HG02884 (cell line): Measurements from ENCODE around the gene SELENOW.
"Not testable (repeated sequence)": the region's sequence is repeated elsewhere in the genome, so short reads cannot be mapped to it uniquely, and the experiment has no call there.

ENCODE experiments used
- ATAC-seq: cut with Tn5 transposase; IDR thresholded peaks from one replicate; pipeline ENCODE4 v1.9.1; 2021; ENCODE audit warnings: mild to moderate bottlenecking, moderate library complexity; ENCODE audit not compliant: unreplicated experiment

Gene SELENOW

GRCh38 chr19:47781590-47782262 is 3.2 kb downstream of the SELENOW start:
- no peak for ATAC-seq

DNA sequence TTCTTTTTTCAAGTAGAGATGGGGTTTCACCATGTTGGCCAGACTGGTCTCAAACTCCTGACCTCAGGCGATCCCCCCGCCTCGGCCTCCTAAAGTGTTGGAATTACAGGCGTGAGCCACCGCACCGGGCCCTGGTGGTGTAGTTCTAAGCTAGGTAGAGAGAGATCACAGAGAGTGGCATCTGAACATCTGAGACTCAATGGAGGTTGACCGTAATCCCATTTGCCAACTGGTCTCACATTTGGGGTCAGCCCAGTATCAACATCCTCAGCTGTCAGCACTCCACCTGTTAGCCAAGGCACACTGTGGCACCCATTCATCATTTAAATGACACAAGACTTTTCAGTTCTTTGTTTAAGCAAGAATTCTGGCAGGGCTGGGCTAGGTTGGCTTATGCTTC is 8.1 kb downstream of the SELENOW start:
- no peak for ATAC-seq

GRCh38 chr19:47787307-47787706 is 8.8 kb downstream of the SELENOW start:
- not testable (repeated sequence) for ATAC-seq

GRCh38 chr19:47789811-47790210 is 11.3 kb downstream of the SELENOW start:
- ATAC-seq = not testable (repeated sequence)

- ATAC-seq = no peak
These were observed 11.9 kb downstream of the SELENOW start for GRCh38 chr19:47790398-47790814.

DNA sequence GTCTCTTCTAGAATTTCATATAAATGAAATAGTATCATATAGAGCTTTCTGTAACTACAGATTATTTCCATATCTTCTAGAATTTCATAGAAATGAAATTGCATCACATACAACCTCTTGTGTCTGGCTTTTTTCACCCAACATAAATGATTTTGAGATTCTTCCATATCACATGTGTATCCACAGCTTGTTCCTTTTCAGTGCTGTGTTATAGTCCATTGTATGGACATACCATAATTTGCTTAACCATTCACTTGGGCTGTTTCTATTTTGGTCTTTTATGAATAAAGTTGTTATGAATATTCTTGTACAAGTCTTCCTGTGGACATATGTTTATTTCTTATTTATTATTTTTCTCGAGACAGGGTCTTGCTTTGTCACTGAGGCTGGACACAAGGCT is 14.1 kb downstream of the SELENOW start:
- no peak for ATAC-seq

- no peak for ATAC-seq
These were observed 16.0 kb downstream of the SELENOW start for GRCh38 chr19:47794526-47794925.

- no peak for ATAC-seq
These were observed 18.3 kb downstream of the SELENOW start for GRCh38 chr19:47796785-47797184.

DNA sequence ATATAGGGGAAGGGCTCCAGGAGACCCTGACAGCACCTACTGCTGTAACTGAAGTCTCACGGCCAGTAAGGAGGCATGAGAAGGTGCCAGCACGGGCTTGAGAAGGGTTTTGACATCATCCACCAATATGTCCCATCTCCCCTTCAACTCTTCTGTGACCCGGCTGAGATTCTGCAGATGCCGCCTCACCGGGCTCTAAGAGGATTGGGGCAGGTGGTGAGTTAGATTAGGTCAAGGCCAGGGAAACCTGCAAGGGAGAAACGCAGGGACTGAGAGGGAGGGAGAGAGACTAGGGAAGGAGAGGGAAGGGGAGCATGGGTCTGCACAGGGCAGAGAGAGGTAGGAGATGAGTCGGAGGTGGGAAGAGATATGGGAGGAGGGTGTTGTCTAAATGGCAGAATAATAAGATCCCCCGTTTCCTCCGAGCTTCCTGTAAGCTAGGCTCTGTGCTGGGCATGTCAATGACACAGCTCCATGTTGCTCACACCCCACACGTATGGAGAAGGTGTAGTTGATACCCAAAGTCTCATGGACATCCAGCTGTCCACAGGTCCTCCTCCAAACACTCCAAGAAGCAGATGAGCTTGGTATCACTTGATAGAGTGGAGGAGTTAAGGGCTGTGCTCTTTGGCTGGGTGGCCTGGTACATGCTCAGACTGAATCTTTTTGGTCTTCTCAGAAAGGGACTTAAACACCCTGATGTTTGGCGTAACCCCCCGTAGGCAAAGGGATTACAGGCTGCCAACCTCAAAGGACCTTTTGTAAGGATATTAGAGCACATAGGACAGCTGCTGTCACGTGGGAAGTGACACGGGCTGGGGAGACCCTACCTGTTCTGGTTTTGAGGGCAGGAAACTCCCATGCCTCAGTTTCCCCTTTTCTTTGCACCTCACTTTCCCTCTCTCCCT is 19.7 kb downstream of the SELENOW start:
- no peak for ATAC-seq

- ATAC-seq = no peak
These were observed 20.4 kb downstream of the SELENOW start for GRCh38 chr19:47798904-47799266.

GRCh38 chr19:47801270-47801669 is 22.8 kb downstream of the SELENOW start:
- no peak for ATAC-seq

DNA sequence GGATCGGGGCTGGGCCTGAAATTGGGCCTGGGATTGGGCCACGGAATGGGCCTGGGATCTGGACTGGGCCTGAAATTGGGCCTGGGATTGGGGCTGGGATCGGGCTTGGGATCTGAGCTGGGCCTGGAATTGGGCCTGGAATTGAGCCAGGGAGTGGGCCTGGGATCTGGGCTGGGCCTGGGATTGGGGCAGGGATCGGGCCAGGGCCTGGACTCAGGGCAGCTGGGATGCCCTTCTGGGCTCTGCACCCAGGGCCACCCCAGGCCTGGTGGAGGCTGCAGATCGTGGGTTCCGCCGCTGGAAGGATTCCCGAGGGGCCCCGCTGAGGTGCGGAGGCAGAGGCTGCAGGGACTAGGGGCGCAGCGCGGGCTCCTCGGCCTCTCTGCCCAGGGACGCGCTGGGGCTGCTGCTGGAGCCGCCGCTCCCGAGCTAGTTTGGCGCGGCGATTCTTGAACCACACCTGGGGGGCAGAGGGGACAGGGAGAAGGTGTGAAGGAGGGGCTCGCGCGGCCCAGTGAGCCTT is 24.1 kb downstream of the SELENOW start:
- ATAC-seq = no peak

DNA sequence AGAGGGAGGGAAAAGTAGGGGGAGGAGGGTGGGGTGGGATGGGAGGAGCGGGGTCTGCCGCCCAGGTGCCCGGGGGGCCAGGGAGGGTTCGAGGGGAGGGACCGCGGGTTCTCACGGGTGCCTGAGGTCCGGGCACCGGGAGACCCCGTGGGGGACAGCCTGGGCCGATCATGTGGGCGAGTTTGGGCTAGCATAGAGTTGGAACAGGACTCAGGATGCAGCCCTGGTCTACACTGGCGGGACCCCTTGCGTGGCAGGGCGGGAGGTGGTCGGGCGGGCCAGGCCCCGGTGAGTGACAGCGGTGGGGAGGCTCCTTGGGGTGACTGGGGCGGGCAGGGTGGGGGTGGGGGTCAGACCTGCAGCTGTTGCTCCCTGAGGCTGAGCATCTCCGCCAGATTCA is 24.6 kb downstream of the SELENOW start:
- ATAC-seq = not testable (repeated sequence)

- not testable (repeated sequence) for ATAC-seq
These were observed 25.2 kb downstream of the SELENOW start for GRCh38 chr19:47803671-47804070.

GRCh38 chr19:47804451-47804850 is 25.9 kb downstream of the SELENOW start, which contains the start of gene TPRX1:
Gene TPRX1, minus strand, starts transcription at chr19:47804551. Its CDS starts 12 bp downstream, at chr19:47804539.
- ATAC-seq = not testable (repeated sequence)

DNA sequence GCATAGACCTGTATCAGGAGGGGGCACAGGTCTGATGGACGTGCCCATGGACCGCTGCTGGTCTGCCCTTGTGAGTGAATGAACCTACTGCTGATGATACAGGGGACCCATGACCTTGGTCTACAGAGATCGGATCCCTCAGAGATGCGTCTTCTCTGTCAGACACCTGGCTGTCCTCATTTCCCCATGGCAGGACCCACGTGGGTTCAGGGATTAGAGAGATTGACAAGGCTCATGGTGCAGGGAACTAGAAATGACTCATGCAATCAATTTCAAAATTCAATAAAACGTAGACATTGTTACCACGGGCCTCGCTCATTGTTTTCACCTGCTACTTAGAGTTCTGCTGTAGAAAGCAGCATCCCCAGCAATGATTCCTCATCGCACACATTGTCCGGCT is 26.8 kb downstream of the SELENOW start:
- ATAC-seq = no peak

DNA sequence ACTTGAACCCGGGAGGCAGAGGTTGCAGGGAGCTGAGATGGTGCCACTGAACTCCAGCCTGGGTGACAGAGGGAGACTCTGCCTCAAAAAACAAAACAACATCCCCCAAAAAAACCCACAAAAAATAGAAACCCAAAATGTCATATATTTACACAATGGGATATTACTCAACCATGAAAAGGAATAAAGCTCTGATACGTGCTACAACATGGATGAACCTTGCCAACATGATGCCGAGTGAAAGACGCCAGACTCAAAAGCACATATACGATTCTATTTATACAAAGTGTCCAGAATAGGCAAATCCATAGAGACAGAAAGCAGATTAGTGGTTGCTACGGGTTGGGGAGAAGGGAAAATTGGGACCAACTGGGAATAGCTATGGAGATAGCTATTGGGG is 27.9 kb downstream of the SELENOW start:
- ATAC-seq = no peak

GRCh38 chr19:47813304-47813994 is 34.9 kb downstream of the SELENOW start:
- ATAC-seq = no peak

DNA sequence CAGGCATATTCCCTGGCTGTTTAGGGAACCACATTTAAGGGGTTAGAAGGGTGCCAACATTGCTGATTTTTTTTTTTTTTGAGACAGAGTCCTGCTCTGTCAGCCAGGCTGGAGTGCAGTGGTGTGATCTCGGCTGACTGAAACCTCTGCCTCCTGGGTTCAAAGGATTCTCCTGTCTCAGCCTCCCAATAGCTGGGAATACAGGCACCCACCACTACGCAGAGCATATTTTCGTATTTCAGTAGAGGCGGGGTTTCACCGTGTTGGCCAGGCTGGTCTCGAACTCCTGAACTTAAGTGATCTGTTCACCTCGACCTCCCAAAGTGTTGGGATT is 35.5 kb downstream of the SELENOW start:
- ATAC-seq = no peak

DNA sequence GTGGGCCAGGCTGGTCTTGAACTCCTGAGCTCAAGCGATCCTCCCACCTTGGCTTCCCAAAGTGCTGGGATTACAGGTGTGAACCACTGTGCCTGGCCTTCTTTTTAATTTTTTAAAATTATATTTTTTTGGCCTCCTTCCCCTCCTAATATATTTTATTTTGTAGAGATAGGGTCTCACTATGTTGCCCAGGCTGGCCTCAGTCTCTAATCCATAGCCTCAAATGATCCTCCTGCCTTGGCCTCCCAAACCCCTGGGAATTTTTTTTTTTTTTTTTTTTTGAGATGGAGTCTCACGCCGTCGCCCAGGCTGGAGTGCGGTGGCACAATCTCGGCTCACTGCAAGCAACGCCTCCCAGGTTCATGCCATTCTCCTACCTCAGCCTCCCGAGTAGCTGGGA is 37.8 kb downstream of the SELENOW start:
- not testable (repeated sequence) for ATAC-seq

DNA sequence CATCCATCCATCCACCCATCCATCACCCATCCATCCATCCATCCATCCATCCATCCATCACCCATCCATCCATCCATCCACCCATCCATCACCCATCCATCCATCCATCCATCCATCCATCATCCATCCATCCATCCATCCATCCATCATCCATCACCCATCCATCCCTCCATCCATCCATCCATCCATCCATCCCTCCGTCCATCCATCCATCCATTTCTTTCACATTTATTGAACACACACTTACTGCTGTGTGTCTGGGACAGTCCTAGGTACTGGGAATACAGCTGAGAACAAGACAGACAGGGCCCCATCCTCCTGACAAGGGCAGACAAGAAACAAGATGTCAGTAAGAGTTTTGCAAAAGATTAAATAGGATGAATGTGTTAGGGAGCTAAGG is 39.7 kb downstream of the SELENOW start:
- ATAC-seq = not testable (repeated sequence)
